ENCODE results near the gene BTN1A1.

DNA sequence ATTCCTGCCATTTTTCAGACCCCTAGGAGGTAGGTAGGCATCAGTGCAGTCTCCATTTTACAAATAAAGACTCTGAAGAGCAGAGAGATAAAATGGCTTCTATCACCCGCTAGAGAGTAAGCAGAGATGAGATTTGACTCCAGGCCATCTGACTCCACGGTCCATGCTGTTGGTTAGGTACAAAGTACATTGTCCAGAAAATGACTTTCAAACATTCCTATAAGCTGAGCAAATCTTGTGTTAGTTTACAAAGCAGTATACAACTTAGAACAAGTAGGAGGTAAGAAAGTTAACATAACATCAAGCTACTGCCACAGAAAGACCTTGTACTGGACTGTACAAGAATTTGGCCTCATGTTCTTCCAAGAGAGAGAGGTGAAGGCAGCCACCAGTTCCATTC lies 14.9 kb downstream of the BTN1A1 start:
- TF ChIP-seq, protein P1, sequence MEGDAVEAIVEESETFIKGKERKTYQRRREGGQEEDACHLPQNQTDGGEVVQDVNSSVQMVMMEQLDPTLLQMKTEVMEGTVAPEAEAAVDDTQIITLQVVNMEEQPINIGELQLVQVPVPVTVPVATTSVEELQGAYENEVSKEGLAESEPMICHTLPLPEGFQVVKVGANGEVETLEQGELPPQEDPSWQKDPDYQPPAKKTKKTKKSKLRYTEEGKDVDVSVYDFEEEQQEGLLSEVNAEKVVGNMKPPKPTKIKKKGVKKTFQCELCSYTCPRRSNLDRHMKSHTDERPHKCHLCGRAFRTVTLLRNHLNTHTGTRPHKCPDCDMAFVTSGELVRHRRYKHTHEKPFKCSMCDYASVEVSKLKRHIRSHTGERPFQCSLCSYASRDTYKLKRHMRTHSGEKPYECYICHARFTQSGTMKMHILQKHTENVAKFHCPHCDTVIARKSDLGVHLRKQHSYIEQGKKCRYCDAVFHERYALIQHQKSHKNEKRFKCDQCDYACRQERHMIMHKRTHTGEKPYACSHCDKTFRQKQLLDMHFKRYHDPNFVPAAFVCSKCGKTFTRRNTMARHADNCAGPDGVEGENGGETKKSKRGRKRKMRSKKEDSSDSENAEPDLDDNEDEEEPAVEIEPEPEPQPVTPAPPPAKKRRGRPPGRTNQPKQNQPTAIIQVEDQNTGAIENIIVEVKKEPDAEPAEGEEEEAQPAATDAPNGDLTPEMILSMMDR (IDR thresholded peaks at IDR 0.05): no peak
- TF ChIP-seq POLR2A (IDR thresholded peaks at IDR 0.05): no peak

Data from right lobe of liver (tissue), 4 donors.